Upper lobe of left lung (tissue), 4 donors: ENCODE measurements around the gene GASK1B.

Source experiments
- CTCF ChIP-seq, 6 experiments: fragments of 450-650 bp in 4 of 6; fragments of 200-600 bp in 2 of 6; sonication (generic) in 2 of 6; IDR thresholded peaks; one replicate each; pipeline ENCODE4 v1.5.1; 2016 to 2019; ENCODE audit warnings: antibody characterized with exemption in 6 of 6
- POLR2AphosphoS5 ChIP-seq, 2 donors: sonication (generic); formaldehyde crosslinking; IDR thresholded peaks; one replicate each; pipeline ENCODE4 v1.5.1; 2017; ENCODE audit warnings: antibody characterized with exemption in 2 of 2

- TF ChIP-seq CTCF (IDR thresholded peaks at IDR 0.05) (no peak), POLR2AphosphoS5 (IDR thresholded peaks at IDR 0.05) (no peak)
Measured at GRCh38 chr4:158166701-158167100, 6.1 kb downstream of the GASK1B start.
